Measurements from ENCODE around the gene ASIC2.

ASIC2 gene

DNA sequence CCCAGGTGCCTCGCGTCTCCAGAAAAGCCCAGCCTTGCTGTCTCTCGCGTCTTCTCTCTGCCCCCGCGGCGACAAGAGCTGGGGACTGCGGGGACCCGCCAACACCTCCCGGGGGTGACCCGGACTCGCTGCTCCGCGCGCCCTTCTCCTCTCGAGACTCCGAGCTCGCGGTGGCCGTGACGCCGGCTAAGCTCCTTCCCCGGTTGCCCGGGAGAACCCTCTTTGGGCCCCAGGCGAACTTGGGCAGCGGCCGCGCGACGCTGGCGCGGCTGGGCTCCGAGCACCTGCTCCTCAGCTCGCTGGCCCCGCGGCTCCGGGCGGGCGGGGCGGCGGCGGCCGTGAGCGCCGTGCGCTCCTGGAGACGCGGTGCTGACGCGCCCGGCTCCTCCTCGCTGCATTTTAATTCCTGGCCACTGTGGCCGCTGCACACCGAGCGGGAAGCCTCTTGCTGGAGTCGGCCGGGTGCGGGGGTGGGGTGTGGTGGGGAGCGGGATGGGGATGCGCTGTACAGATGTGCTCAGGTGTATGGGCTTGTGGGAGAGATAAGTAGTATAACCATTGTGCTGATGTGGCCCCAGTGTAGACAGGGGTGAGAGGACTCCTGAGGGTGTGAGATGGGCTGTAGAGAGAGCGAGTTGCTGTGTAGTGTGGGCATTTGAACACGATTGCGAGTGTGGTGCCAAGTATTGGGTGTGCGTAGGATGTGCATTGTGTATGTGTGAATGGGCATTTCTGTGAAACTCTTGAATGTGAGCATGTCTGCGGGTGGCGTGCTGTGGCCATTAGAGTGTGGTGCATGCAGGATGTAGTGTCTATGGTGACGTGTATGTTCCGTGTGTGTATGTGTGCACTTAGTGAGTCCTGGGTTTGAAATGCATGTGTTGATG is at the start of gene ASIC2:
TSS of gene ASIC2 (minus strand) at position 315 of the 887 bp plus-strand sequence.
- no peak for DNase-seq (ENCODE audit: low read depth in 2 of 2)

DNA sequence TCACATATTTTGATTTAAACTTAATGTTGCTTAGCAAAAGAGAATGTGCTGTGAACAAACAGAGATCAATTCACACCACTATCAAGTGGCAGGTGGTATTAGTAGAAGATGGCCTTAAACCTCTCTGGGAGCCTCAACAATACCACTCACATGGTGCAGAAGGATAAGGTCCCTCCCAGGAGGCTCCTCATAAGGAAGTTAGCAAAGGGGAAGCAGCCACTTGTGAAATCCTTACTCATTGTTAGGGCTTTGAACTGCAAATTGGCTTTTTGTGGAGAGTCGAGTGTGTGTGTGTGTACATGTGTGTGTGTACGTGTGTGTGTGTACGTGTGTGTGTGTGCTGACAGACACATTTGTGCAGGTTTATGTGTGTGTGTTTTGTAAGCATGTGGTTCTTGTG is 48.9 kb upstream of the ASIC2 start:
- no peak for DNase-seq (ENCODE audit: low read depth in 2 of 2)

DNA sequence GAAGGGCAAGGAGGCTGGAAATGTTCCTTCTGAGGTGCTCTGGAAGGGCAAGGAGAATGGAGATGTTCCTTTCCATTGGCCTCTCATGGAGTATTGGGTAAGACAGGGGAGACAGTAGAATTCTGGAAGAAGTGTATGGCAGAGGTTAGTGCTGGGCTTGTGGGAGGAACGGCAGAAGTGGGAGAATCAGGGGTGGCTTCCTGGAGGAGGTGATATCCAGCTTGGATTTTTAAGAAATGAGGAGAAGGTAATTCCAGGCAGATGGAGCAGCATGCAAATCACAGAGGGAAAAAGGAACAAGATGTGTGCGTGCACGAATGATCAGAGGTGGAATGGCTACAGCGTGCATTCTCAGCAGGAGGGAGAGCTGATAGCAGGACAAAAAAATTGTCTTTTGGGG is 45.1 kb upstream of the ASIC2 start:
- no peak for DNase-seq (ENCODE audit: low read depth in 2 of 2)

DNA sequence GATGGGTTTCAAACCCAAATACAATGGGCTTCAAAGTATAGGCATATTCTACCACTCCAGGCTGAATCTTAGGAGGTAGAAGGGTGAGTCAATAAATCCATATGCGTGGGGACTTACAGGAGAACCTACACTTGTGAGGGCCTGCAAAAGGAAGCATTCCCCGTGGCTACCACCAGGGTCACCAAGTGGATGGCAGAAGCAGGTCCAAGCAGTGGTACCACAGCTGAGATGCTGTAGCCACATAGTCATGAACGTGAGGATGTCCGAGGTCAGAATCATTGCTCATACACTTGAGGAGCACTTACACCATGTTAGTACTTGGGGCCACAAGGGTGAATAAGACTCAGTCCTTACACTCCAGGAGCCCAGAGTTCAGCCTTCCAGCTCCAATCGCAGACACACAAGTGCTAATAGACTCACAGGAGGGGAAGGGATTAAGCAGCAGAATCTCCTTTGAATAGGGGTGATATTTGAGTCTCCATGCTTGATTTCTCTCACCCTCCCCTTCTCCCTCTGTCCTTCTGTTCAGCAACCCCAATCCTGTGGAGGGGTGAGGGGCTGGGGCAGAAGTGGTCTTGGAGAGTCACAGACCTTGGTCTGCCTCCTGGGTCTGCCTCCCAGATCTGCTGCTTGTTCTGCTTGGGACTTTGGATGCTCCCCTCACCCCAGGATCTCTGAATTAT is 42.5 kb upstream of the ASIC2 start:
- DNase-seq (ENCODE audit: low read depth in 2 of 2): no peak

DNA sequence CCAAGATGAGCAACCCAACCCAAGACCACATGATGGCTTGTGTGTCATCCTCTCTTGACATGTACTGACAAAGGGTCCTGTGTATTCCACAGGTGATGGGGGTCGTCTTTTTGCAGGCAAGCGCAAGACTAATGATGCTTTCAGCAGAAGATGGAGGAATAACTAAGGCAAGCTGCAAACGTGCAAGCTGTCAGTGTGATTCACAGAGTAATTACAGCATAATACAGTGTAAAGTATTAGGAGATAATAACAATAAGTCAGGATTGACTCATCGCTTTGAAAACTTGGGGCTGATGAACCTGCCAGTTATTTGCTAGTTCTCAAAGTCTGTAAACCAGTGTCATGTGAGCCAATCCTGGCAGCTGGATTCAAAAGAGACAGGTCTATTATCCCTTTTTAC is 41.6 kb upstream of the ASIC2 start:
- DNase-seq (ENCODE audit: low read depth in 2 of 2): no peak

DNA sequence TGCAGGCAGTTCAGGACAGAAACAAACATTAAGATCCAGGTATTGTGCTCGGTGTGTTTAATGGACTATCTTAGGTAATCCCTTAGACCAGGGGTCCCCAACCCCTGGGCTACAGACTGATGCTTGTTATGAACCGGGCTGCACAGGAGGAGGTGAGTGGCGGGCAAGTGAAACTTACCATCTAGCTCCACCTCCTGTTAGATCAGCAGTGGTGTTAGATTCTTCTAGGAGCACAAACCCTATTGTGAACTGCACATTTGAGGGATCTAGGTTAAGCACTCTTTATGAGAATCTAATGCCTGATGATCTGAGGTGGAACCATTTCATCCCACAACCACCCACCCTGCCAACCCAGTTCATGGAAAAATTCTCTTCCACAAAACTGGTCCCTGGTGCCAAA is 37.8 kb upstream of the ASIC2 start:
- DNase-seq (ENCODE audit: low read depth in 2 of 2): no peak

DNA sequence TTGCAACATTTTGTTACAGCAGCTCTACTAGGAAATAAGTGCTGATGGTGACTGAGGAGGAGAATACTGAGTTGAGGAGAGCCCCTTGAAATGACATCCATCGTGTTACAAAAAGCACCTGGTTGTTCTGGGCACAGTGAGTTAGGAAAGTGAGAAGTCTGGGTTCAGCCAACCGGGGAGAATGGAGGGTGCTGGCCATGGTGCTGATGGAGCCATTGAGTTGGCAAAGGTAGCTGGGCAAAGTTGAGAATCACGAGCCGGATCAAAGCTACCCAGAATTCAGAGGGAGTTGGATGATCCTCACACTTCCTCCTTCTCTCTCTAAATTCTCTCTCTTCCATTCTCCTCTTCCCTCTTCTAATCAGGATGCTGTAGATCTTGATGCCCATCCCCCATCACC is 35.0 kb upstream of the ASIC2 start:
- DNase-seq (ENCODE audit: low read depth in 2 of 2): no peak

DNA sequence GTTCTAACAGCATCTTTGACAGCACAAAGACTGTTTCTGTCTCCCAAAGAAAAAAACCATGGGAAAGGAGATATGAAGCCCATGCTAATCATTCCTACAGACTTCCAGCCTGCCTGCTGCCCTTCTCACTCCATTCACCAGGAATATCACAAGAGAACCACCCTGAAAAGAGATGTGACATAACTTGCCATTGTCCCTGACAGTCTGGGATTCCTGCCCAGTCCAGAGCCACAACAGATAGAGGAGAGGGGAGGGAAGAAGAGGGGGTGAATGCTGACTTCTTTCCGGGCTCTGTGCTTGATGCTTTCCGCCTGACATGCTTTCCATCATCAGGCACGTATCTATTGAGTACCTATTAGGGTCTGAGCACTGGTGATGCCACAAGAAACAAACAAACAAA is 31.6 kb upstream of the ASIC2 start:
- DNase-seq (ENCODE audit: low read depth in 2 of 2): no peak

DNA sequence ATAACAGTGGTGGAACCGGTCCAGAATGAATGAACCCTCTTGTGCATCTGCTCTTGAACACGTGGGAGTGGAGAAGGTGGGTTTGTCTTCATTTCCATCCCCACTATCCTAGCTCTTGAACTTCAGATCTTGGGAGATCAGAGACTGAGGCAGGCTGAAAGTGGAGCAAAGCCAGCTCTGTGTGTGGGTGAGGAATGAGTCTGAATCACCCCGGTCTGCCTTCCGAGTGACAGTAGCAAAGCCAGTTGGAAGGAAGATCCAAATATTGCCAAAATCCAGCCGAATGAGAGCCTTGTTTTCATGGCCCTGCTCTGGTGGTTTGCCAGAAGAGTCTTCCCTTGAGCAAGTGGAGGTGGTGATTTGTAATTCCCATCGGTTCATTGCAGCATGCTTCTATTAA is 29.0 kb upstream of the ASIC2 start:
- DNase-seq (ENCODE audit: low read depth in 2 of 2): no peak

DNA sequence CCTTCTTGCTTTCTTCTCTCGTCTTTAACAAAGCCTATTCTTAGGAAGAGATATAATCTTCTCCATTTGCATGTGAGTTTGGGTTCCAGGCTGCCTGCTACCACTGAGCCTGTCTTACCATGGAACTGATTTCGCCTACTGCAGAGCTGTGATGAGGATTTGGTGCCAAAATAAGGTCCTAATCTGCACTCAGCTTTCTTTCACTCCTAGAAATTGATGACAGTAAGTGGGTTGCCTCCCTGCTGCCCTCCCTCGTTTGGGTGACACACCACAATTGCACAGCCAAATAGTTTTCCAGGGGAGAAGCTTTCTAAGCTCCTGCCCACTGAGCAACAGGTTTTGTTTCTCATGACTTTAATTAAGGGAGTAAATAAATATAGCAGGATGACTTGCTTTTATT is 25.1 kb upstream of the ASIC2 start:
- no peak for DNase-seq (ENCODE audit: low read depth in 2 of 2)

DNA sequence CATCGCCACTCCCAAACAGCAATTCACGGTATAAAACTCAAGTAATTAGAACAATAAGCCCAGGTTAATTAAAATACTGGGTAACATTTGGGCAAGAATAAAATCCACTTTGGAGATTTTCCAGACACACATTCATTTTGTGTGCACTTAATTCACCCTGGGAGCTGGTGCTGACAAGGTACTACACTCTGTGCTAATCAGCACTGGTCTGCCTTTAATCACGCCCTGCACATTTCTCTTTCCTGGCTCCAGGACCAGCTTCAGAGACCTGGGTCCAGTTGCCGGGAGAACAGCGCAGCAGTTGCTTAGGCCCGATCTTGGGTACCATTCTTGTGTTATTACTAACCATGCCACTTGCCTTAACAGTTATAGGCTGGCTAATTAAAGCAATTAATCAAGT is 23.7 kb upstream of the ASIC2 start:
- no peak for DNase-seq (ENCODE audit: low read depth in 2 of 2)

DNA sequence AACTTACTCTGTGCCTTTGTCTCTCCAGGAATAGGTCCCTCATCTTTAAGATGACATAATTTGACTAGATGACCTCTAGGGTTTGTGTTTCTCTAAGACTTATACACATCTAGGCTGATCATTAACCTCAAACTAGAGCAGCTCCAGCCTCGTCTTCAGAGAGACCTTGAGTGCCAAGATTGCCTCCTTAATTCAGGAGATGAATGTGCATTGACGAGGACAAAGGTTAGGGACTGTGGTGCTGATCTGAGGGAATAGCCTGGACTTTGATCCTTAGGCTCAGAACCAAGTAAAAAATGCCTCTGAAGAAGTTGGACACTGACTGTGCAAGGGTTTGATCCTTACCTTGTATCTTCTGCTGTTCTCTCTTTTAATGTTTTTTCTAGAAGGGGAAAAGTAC is 17.2 kb upstream of the ASIC2 start:
- no peak for DNase-seq (ENCODE audit: low read depth in 2 of 2)

DNA sequence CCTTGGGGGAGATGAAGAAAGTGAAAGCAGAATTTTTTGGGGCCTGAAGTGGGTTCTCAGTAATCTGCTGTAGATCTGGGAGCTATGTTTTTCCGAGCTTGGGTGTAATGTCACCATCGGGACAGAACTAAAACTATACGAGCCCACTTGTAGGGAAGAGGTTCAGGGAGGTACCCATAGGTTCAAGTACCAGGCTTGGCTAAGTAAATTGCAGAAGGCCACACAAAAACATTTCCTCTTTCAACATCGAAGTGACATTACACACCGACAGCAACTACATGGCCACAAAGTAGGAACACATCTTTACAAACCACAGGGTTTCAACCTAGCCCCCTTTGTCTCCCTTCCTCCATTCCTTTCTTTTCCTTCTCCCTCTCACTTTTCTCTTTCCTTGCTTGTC is 10.2 kb upstream of the ASIC2 start:
- DNase-seq (ENCODE audit: low read depth in 2 of 2): no peak

DNA sequence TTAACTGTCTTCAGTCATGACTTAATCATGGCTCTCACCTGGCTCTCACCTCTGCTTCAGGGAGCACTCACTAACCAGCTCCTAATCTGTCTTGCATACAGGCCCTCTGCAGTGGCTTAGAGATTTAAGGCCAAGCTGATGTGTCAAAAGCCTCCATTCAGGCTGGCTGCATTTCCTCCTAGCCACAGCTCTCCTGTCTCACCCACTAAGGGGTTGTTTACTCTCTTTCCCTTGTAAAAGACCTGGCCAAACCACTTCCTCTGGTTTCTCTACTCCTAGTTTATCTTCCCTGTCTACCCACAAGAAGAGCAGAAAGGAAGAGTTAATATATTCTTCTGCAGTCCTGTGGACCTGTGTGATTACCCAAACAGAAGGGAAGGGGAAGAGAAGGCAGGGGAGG is 9.3 kb upstream of the ASIC2 start:
- no peak for DNase-seq (ENCODE audit: low read depth in 2 of 2)

DNA sequence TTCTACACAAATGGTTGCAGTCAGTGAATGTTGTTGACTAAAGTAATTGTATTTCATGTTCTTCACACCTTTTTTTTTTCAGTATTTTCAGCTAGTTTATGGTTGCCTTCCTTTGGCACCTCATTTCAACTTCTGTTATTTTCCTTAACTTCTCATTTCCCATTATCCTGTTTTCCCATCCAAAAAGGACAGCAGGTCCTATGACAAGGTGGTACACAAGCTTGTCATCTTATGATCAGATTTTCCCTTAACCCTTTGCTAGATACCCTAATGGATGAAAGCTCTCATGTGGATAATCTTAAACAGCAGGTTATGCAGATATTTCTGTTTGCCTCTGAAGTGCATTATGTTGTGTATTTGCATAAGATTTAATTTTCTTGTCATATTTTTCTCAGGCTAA is 7.1 kb upstream of the ASIC2 start:
- DNase-seq (ENCODE audit: low read depth in 2 of 2): no peak

DNA sequence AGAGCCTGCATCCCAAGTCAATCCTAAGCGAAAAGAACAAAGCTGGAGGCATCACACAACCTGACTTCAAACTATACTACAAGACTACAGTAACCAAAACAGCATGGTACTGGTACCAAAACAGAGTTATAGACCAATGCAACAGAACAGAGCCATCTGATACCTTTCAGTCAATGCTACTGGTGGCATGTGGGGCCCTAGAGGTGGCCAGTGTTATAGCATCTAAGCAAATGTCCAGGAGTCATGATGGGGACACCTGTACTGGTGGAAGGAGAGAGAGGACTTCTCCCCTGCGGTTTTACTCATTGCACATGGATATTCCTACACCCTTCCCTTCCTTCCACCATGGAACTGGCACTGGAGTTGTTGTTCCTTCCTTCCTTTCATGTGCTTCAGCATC is 6.0 kb upstream of the ASIC2 start:
- no peak for DNase-seq (ENCODE audit: low read depth in 2 of 2)

DNA sequence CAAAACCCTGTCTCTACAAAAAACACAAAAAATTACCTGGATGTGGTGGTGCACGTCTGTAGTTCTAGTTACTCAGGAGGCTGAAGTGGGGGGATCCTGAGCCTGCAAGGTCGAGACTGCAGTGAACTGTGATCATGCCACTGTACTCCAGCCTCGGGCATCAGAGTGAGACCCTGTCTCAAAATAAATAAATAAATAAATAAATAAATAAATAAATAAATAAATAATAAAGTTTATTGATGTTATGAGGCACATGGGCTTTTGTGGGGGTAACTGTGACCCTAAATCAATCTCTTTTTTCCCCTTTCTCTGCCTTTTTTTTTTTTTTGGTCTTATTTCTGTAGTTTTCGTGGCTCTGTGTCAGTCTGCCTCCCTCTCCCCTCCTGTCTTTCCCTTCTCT is 4.5 kb upstream of the ASIC2 start:
- no peak for DNase-seq (ENCODE audit: low read depth in 2 of 2)

DNA sequence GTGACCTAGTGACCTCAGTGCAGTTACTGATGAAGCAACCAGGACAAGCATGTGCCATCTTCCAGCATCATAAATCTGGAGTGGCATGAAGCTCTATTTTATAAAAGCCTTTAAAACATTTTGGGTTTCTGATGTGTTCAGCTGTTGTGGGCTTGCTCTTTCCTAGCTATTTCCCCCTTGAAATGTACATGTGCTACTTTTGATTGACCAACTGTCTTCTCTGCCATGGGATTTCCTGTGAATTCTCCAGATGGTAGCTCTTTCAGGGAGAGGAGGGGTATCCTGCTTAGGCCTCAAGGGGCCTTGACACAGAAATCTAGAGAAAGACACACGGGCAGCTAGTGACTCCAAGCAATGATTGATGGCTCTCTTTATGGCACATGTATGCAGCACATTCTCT is 1.9 kb upstream of the ASIC2 start:
- no peak for DNase-seq (ENCODE audit: low read depth in 2 of 2)

DNA sequence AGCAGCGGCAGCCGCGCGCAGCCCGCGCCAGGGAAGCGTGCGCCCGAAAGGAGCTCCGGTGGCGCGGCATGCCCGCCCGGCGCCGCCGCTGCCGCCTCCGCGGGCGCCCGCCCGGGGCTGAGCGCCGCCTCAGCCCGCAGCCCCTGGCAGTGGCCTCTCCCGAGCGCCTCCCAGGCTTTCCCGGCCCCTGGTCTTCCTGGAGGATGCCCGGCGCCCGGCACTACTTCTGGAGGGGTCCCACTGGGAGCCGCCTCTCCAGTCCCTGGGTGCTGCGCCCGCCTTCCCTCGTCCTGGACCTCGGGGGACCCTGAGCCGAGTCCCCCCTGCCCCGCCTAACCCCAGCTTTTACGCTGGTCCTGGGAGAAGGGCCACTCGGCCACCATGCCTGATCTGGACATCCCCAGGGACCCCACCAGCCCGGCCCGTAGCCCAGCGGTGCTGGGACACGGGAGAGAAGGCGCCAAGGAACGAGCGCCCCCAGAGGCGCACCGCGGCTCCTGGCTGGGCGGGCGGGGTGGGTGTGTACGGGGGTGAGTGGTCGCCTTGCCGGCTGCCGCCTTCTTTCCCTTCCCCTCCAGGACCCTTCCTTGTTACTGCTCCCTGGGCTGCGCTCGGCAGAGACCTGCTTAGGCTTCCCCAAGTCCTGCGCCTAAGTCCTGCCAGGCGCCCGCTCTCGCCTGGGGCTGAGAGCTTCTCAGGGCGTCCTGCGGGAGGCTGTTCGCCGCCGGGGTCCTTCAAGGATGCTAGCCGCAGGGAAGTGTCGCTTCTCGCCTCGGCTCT is 704 bp downstream of the ASIC2 start:
- DNase-seq (ENCODE audit: low read depth in 2 of 2): no peak

DNA sequence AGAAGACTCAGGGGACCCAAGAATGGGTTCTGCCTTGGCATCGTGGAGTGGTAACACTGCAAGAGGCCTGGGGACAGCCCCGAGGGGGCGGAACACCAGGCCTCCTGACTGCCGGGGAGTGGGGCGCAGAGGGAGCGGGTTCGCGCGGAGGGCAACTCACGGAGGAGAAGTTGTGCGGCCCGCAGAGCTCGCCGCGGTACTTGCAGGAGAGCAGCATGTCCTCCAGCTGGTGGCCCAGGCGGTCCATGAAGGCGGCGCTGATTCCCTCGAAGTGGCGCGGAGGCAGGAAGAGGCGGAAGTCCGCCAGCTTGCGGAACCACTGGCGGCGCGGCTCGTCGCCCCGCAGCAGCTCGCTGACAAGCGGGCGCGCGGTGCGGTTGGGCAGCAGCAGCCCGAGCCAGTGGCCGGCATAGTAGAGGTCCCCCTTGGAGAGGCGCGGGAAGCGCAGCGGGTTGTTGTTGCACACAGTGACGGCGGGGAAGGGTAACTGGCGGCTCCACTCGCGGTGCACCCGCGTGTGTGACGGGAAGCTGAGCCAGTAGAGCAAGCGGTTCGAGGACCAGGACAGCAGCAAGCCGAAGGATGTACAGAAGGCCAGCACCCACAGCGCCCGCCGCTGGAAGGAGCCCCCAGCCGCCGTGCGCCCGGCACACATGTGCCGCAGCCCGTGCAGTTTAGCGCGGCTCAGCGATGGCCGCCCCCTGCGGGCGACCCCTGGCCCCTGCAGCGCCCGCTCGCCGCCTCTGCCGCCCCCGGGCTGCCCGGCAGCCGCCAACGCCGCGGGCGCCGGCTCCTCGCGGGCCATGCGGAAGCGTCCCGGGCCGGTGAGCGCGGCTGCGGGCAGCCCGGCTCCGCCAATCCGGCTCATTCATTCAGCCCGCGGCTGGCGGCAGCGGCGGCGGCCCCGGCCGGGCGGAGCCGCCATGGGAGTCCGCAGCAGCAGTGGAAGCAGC is 1.6 kb downstream of the ASIC2 start:
- no peak for DNase-seq (ENCODE audit: low read depth in 2 of 2)

DNA sequence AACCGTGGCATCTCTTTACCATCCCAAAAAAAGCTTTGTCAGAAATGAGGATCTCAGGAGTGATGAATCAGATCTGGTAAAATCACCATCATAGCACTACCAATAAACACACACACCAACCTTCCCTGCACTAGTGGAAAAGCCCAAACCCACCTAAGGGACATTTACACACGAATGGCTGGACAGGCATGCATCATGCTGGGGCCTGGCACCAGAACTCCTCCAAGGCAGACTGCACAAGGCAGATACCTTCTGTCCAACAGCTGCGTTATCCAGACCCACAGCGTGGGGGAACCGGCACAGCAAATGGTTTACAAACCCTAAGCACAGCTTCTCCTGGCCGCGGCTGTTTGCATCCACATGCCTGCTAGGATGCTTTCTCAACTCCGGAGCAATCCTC is 2.8 kb downstream of the ASIC2 start:
- no peak for DNase-seq (ENCODE audit: low read depth in 2 of 2)

DNA sequence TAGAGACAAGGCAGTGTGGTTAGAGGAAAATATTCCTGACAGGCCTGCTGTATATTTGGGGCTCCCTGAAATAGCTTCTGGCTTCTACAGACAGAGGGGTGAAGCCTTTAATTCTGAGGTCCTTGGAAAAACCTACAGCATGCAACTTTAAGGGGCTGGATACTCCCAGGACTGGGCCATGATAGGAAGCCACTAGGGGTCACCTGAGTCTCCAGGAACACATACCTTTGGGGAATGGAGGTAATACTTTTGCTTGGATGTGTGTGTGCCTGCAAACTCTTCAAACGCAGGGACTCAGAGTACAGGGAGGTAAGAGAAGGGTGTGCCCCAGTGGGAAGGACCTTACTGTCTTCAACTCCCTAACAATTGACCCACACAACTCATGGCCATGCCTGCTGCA is 4.1 kb downstream of the ASIC2 start:
- no peak for DNase-seq (ENCODE audit: low read depth in 2 of 2)

Data from stimulated activated CD8-positive, alpha-beta memory T cell treated with anti-CD3 and anti-CD28 coated beads, Interleukin-2, amount 100 ng/mL, for 1 hour (primary cell).